PFSK-1 (cell line): Measurements from ENCODE around the gene ZNF827.

ENCODE experiments used
- FOXP2 ChIP-seq: optimal IDR thresholded peaks from 2 replicates; pipeline ENCODE3; 2011; ENCODE audit warnings: borderline replicate concordance, control low read depth, inconsistent platforms; ENCODE audit not compliant: insufficient read depth; ENCODE audit errors: extremely low read length, extremely low read depth
- POLR2AphosphoS5 ChIP-seq: IDR thresholded peaks from 2 replicates; pipeline ENCODE4 v1.6.1; 2012; ENCODE audit warnings: low read depth, mild to moderate bottlenecking, control low read depth, low read length, moderate library complexity
- SIN3A ChIP-seq: IDR thresholded peaks from 2 replicates; pipeline ENCODE4 v1.6.1; 2012; ENCODE audit warnings: mild to moderate bottlenecking, low read length, moderate library complexity, borderline replicate concordance; ENCODE audit not compliant: insufficient read depth
- TAF1 ChIP-seq: IDR thresholded peaks from 2 replicates; pipeline ENCODE4 v1.6.1; 2012; ENCODE audit warnings: low read length, control low read depth, borderline replicate concordance; ENCODE audit not compliant: insufficient read depth
- TF ChIP-seq, protein P1 (sequence below), 2 experiments: IDR thresholded peaks; 2 replicates each; pipeline versions ENCODE4 v1.6.1 to v1.8.0; 2011 to 2012; ENCODE audit warnings: low read depth in 2 of 2, low read length in 2 of 2, control low read depth in 1 of 2, inconsistent platforms in 1 of 2, mild to moderate bottlenecking in 1 of 2, moderate library complexity in 1 of 2; ENCODE audit not compliant: insufficient read depth in 1 of 2

Gene ZNF827

DNA sequence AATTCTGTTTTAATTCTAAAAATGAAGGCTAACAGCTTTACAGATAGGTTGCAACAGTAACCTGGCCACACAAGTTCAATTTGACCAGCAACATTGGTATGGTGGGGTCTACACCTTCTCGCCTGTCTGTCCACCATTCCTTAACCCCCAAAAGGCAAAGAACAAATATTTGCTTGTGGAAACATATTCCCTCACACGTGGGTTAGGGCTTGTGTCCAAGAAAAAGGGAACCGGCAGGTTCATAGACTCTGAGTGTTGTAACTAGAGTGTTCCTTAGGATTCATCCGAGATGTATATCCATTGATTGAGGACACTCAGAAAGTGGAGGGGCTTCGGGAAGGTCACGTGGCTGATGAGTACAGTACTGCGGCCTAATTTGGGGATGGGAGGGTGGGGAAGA, 204.6 kb downstream of the ZNF827 start:
- no peak for TF ChIP-seq POLR2AphosphoS5
- TF ChIP-seq SIN3A: no peak

- peak; percentile 62 for TF ChIP-seq POLR2AphosphoS5
- TF ChIP-seq, protein P1, sequence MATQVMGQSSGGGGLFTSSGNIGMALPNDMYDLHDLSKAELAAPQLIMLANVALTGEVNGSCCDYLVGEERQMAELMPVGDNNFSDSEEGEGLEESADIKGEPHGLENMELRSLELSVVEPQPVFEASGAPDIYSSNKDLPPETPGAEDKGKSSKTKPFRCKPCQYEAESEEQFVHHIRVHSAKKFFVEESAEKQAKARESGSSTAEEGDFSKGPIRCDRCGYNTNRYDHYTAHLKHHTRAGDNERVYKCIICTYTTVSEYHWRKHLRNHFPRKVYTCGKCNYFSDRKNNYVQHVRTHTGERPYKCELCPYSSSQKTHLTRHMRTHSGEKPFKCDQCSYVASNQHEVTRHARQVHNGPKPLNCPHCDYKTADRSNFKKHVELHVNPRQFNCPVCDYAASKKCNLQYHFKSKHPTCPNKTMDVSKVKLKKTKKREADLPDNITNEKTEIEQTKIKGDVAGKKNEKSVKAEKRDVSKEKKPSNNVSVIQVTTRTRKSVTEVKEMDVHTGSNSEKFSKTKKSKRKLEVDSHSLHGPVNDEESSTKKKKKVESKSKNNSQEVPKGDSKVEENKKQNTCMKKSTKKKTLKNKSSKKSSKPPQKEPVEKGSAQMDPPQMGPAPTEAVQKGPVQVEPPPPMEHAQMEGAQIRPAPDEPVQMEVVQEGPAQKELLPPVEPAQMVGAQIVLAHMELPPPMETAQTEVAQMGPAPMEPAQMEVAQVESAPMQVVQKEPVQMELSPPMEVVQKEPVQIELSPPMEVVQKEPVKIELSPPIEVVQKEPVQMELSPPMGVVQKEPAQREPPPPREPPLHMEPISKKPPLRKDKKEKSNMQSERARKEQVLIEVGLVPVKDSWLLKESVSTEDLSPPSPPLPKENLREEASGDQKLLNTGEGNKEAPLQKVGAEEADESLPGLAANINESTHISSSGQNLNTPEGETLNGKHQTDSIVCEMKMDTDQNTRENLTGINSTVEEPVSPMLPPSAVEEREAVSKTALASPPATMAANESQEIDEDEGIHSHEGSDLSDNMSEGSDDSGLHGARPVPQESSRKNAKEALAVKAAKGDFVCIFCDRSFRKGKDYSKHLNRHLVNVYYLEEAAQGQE (IDR thresholded peaks at IDR 0.05; ENCODE audit: insufficient read depth in 1 of 2, low read depth in 2 of 2, low read length in 2 of 2): 0 out of 4 replicates have a peak, but pooled peaks of 1 of the 2 experiments have one; percentile 4
- no peak for TF ChIP-seq SIN3A
- peak; percentile 8 for TF ChIP-seq FOXP2
- TF ChIP-seq TAF1: no peak
These were observed 205.4 kb downstream of the ZNF827 start for GRCh38 chr4:145732895-145733880.

- no peak for TF ChIP-seq POLR2AphosphoS5
- TF ChIP-seq, protein P1 (IDR thresholded peaks at IDR 0.05; ENCODE audit: insufficient read depth in 1 of 2, low read depth in 2 of 2, low read length in 2 of 2): no peak
- TF ChIP-seq FOXP2: no peak
- no peak for TF ChIP-seq TAF1
- TF ChIP-seq SIN3A: no peak
These were observed 206.4 kb downstream of the ZNF827 start for GRCh38 chr4:145732001-145732815.

DNA sequence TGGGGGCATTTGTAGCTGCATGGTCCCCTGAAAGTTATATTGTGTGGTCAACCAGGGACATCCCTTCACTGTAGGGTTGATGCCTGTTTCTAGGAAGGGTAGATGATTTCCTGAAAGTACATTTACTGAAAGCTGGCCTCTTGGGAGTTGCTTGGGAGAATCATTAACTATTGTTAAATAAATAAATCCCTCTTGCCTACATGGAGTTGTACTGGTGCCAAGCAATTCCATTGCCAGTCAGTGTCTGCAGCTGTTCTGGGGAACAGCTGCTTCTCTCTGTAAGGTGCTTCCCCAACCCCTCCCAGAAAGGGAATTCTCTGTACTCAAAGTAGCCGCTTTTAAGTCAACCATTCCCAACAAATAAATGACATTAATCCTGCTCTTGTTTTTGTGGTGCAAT, 207.6 kb downstream of the ZNF827 start:
- TF ChIP-seq POLR2AphosphoS5 (no peak), FOXP2 (no peak), SIN3A (no peak), TAF1 (no peak)
- TF ChIP-seq, protein P1 (IDR thresholded peaks at IDR 0.05; ENCODE audit: insufficient read depth in 1 of 2, low read depth in 2 of 2, low read length in 2 of 2): no peak

- TF ChIP-seq TAF1: no peak
- no peak for TF ChIP-seq SIN3A
- no peak for TF ChIP-seq FOXP2
- TF ChIP-seq, protein P1 (IDR thresholded peaks at IDR 0.05; ENCODE audit: insufficient read depth in 1 of 2, low read depth in 2 of 2, low read length in 2 of 2): no peak
- TF ChIP-seq POLR2AphosphoS5: no peak
These were observed 208.6 kb downstream of the ZNF827 start for GRCh38 chr4:145730026-145730425.
